ENCODE results near the gene TBX1.

- TF ChIP-seq CTCF (conservative IDR thresholded peaks at IDR 0.05 in 1 of 2, IDR thresholded peaks at IDR 0.05 in 1 of 2; ENCODE audit: extremely low read depth in 1 of 2, insufficient read depth in 1 of 2, low read depth in 1 of 2, low read length in 2 of 2) = no peak
- TF ChIP-seq EZH2 (IDR thresholded peaks at IDR 0.05; ENCODE audit: borderline replicate concordance, low read length) = no peak
Measured at GRCh38 chr22:19755145-19755710, 5.3 kb upstream of the TBX1 start.
